Cardiac muscle cell (in vitro differentiated cells and primary cell): ENCODE results near the gene CTNNA2. TPM values are rescaled to one million over a fixed set of nuclear protein-coding genes. Genes with fewer than 3 reads are reported as not detected.

Source experiments
- DNase-seq, 2 donors: peaks; one replicate each; pipeline versions ENCODE4 v3.0.0 to v3.0.0-alpha.2; 2010 to 2017; ENCODE audit warnings: low read depth in 1 of 2, low spot score in 1 of 2
- H3K27ac ChIP-seq: fragments of 200-600 bp; sonication (generic); 2 replicates; pipeline ENCODE4 v1.5.1; 2016
- H3K27me3 ChIP-seq: fragments of 200-600 bp; sonication (generic); 2 replicates; pipeline ENCODE4 v1.6.0; 2016; ENCODE audit warnings: control low read depth
- H3K36me3 ChIP-seq: fragments of 200-600 bp; sonication (generic); 2 replicates; pipeline ENCODE4 v1.5.1; 2016; ENCODE audit warnings: control low read depth
- H3K4me1 ChIP-seq: fragments of 200-600 bp; sonication (generic); 2 replicates; pipeline ENCODE4 v1.8.1; 2017; ENCODE audit warnings: low read depth, mild to moderate bottlenecking, mixed run types
- H3K4me3 ChIP-seq: fragments of 200-600 bp; sonication (generic); 2 replicates; pipeline ENCODE4 v1.5.1; 2016; ENCODE audit warnings: mild to moderate bottlenecking
- H3K9me3 ChIP-seq: fragments of 200-600 bp; sonication (generic); 2 replicates; pipeline ENCODE4 v1.5.1; 2017; ENCODE audit warnings: low read depth, mild to moderate bottlenecking, control low read depth
- polyA plus RNA-seq: library from polyadenylated mRNA; unstranded; fragments of >200 nt; fragmentation: Nextera tagmentation; extraction: Ambion mirVana; gene quantifications from 2 replicates; pipeline ENCODE4 v1.2.1, GENCODE V29; 2016
- total RNA-seq: library from RNA; depleted of rRNA; stranded (reverse); fragments of >200 nt; gene quantifications from 2 replicates; pipeline ENCODE4 v1.2.3, GENCODE V29; 2016
- TF ChIP-seq, protein P1 (sequence below): IDR thresholded peaks from 2 replicates; pipeline ENCODE4 v1.5.1; 2012; ENCODE audit warnings: low read depth, mild to moderate bottlenecking, low read length

The CTNNA2 gene
- total and polyA plus RNA-seq, 2 experiments from 2014 or later = 7.4 to 17.4 TPM

DNA sequence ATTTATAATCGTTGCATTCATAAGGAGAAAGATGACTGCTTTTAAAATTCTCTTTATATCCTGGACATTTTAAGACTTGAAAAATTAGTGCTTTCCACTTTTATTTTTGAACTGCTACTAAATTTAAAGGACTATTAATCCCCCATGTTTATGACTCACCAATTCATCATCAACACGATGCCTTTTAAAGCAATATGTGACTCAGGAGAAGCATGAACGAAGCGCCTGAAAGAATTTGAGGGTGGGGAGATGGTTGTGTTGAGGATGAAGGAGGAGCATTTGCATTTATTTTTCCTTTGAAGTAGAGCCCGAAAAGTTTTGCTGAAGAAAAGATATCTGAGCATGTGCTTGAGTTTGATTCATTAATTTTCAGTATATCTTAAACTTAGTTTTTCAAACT, 983.9 kb downstream of the CTNNA2 start:
- Histone ChIP-seq H3K36me3 (no peaks in the 10 kb centered on the region), H3K4me1 (peaks cover 21% of the 10 kb centered on the region), H3K4me3 (no peak overlapping the region), H3K9me3 (no peaks in the 10 kb centered on the region), H3K27ac (no peak overlapping the region), H3K27me3 (no peaks in the 10 kb centered on the region)
- TF ChIP-seq, protein P1, sequence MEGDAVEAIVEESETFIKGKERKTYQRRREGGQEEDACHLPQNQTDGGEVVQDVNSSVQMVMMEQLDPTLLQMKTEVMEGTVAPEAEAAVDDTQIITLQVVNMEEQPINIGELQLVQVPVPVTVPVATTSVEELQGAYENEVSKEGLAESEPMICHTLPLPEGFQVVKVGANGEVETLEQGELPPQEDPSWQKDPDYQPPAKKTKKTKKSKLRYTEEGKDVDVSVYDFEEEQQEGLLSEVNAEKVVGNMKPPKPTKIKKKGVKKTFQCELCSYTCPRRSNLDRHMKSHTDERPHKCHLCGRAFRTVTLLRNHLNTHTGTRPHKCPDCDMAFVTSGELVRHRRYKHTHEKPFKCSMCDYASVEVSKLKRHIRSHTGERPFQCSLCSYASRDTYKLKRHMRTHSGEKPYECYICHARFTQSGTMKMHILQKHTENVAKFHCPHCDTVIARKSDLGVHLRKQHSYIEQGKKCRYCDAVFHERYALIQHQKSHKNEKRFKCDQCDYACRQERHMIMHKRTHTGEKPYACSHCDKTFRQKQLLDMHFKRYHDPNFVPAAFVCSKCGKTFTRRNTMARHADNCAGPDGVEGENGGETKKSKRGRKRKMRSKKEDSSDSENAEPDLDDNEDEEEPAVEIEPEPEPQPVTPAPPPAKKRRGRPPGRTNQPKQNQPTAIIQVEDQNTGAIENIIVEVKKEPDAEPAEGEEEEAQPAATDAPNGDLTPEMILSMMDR = no peak
- peak in 1 of 2 donors; percentile 37 for DNase-seq

DNA sequence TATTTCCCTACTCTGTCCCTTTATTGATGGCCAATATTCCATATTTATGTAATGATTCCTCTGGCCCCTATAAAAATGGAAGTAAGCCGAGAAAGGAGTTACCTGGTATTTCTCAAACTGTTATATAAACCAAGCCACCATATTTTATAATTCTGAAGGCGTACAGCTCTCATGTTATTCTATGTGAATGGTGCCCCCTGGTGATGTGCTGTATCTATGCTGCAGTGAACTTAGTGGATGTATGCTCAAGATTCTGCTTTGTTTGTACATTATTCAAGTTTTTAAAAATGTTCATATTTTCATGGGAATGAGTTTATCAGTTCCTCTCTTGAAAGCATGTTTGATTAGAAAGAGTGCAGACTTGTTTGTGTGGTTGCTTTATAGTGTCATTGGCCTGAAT, 986.2 kb downstream of the CTNNA2 start:
- Histone ChIP-seq H3K27me3 (no peaks in the 10 kb centered on the region), H3K9me3 (no peaks in the 10 kb centered on the region), H3K36me3 (no peaks in the 10 kb centered on the region), H3K4me3 (no peak overlapping the region), H3K27ac (no peak overlapping the region), H3K4me1 (peaks cover 16% of the 10 kb centered on the region)
- TF ChIP-seq, protein P1 = peak; percentile 70
- DNase-seq = peak; percentile 66 to 75

DNA sequence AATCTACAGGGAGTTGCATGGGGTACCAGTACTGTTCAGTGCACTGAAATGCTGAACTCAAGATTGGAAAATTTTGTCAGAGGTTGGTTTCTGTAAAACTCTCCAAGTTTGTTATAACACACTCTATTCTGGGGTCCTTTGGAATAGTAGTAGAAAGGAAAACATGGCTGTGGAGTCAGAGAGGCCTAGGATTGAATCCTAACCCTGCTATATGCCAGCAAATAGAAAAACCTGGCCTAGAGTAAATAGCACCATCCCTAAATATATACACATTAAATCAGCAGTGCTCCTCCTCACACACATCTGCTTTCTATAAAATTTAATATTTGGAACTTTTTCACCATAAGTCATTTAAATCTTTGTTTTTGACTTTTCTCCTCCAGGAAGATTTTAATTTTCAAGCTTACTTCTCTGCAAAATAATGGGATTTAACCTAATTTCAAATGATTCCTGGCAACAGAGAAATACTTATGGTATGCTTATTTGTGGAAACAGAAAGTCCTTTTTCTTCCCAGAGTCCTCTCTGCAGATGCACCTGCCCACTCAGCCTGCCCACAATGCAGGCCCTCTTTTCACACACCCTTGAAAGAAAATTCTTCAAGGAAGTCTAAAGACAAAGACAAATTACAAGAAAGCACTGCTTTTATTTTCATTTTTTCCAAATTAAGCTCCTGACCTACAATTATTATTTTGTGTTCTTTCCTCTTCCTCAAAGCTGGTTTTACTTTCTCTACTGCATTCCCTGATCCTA, 989.2 kb downstream of the CTNNA2 start:
- TF ChIP-seq, protein P1 = no peak
- no peaks in the 10 kb centered on the region for H3K9me3 ChIP-seq
- H3K27ac ChIP-seq = no peak overlapping the region
- no peak overlapping the region for H3K4me3 ChIP-seq
- H3K27me3 ChIP-seq = no peaks in the 10 kb centered on the region
- no peak for DNase-seq
- H3K36me3 ChIP-seq = no peaks in the 10 kb centered on the region
- no peaks in the 10 kb centered on the region for H3K4me1 ChIP-seq

DNA sequence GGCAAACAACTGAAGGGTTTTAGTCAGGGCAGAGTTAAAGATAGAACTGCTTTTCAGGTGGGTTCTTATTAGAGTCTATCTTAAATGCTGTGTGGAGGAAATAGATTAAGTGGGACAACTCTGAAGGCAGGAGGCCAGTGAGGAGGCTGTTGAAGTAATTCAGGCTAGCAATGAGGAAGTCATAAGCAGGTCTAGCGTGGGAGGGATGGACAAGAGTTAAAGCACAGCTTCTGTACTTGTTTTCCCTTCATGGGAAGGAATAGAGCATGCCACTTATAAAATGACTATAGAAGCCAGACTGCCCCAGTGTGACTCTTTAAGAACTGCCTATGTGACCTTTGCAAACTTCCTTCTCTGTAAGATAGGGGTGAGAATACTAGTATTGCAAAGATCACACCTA, 993.7 kb downstream of the CTNNA2 start:
- H3K36me3 ChIP-seq = no peaks in the 10 kb centered on the region
- H3K4me3 ChIP-seq = no peak overlapping the region
- H3K27me3 ChIP-seq = no peaks in the 10 kb centered on the region
- TF ChIP-seq, protein P1 = no peak
- H3K9me3 ChIP-seq = no peaks in the 10 kb centered on the region
- H3K4me1 ChIP-seq = no peaks in the 10 kb centered on the region
- no peak overlapping the region for H3K27ac ChIP-seq
- no peak for DNase-seq

DNA sequence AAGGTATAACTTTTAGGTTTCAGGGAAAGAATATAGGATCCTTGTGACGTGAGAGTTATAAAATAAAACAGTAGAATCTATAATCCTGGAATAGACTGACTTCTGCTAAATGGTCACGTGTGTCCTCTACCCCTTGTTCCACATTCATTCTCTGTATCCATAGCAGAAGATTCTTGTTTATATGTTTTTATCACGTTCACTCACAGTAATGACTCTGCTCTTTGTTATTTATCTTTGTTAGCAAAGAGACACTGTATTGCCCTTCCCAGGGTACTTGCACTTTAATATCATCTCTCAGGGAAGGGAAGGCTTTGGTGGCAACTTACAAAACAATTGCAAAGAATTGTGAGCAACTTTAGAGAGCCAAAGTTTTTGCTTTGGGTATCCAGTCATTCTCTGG, 997.9 kb downstream of the CTNNA2 start:
- H3K27me3 ChIP-seq = no peaks in the 10 kb centered on the region
- DNase-seq = no peak

More for the DNA sequence above, 997.9 kb downstream of the CTNNA2 start:
- Histone ChIP-seq H3K27ac (no peak overlapping the region), H3K9me3 (no peaks in the 10 kb centered on the region), H3K4me3 (no peak overlapping the region), H3K4me1 (no peaks in the 10 kb centered on the region), H3K36me3 (no peaks in the 10 kb centered on the region)
- TF ChIP-seq, protein P1 = no peak
